Natural killer cell (primary cell): ENCODE results near the gene PIK3CB. TPM values are rescaled to one million over a fixed set of nuclear protein-coding genes. Genes with fewer than 3 reads are reported as not detected.
"Not testable (repeated sequence)": the region's sequence is repeated elsewhere in the genome, so short reads cannot be mapped to it uniquely, and the experiment has no call there.

Experiments used
- ATAC-seq, 3 donors: fragments of 150-1000 bp in 2 of 3; fragments of 200-7000 bp in 1 of 3; cut with Tn5 transposase; 1 replicate in 1 of 3; 2 replicates in 2 of 3; pipeline ENCODE4 v1.10.0; 2021; ENCODE audit warnings: mild to moderate bottlenecking in 2 of 3, moderate library complexity in 2 of 3
- DNase-seq, 2 donors: peaks; one replicate each; pipeline versions ENCODE4 v3.0.0 to v3.0.0-alpha.2; 2013 to 2021; ENCODE audit warnings: mixed read lengths in 1 of 2
- H3K27ac ChIP-seq: one replicate; pipeline ENCODE4 v1.5.1; 2013; ENCODE audit warnings: mild to moderate bottlenecking, low read length
- H3K27me3 ChIP-seq: one replicate; pipeline ENCODE4 v1.6.1; 2013; ENCODE audit warnings: low read length; ENCODE audit not compliant: control insufficient read depth, insufficient read depth
- H3K36me3 ChIP-seq: one replicate; pipeline ENCODE4 v1.6.1; 2013; ENCODE audit warnings: low read length; ENCODE audit not compliant: control insufficient read depth, insufficient read depth
- H3K4me1 ChIP-seq: one replicate; pipeline ENCODE4 v1.6.1; 2013; ENCODE audit warnings: low read length; ENCODE audit not compliant: control insufficient read depth, insufficient read depth
- H3K4me3 ChIP-seq: one replicate; pipeline ENCODE4 v1.5.1; 2013; ENCODE audit warnings: low read length
- H3K9me3 ChIP-seq: one replicate; pipeline ENCODE4 v1.6.1; 2013; ENCODE audit warnings: low read length; ENCODE audit not compliant: control insufficient read depth, insufficient read depth
- H3K27ac Mint-ChIP-seq, 2 donors: one replicate each; pipeline ENCODE4 v1.8.0; 2022; ENCODE audit warnings: mild to moderate bottlenecking in 2 of 2, mixed read lengths in 2 of 2, moderate library complexity in 1 of 2
- H3K27me3 Mint-ChIP-seq, 2 donors: one replicate each; pipeline ENCODE4 v1.8.0; 2022; ENCODE audit warnings: low read depth in 2 of 2, mixed read lengths in 2 of 2
- H3K36me3 Mint-ChIP-seq: one replicate; pipeline ENCODE4 v1.8.0; 2022; ENCODE audit warnings: mixed read lengths
- H3K4me1 Mint-ChIP-seq, 2 donors: one replicate each; pipeline ENCODE4 v1.8.0; 2022; ENCODE audit warnings: mixed read lengths in 2 of 2
- H3K4me3 Mint-ChIP-seq: one replicate; pipeline ENCODE4 v1.8.0; 2022; ENCODE audit warnings: mild to moderate bottlenecking, moderate library complexity, mixed read lengths
- H3K9me3 Mint-ChIP-seq, 2 donors: one replicate each; pipeline ENCODE4 v1.8.0; 2022; ENCODE audit warnings: mixed read lengths in 2 of 2
- WGBS: methylation state at CpG from one replicate; pipeline ENCODE4 v1.1.7; 2013; ENCODE audit warnings: missing lambda C conversion rate; ENCODE audit not compliant: insufficient coverage; 5-methylcytosine and 5-hydroxymethylcytosine counted together
- intact Hi-C: fragments of 100-400 bp; cut with micrococcal nuclease; formaldehyde crosslinking; loops from one replicate; pipeline ENCODE4 v1.14.2; 2022
- total RNA-seq, 4 donors: library from RNA; stranded (reverse); fragments of 120-200 nt in 1 of 4; gene quantifications; one replicate each; pipeline versions ENCODE4 v1.2.3 to v1.2.4, GENCODE V29; 2013 to 2022
- TF ChIP-seq, protein P1 (sequence below): fragments of 200-600 bp; IDR thresholded peaks from one replicate; pipeline ENCODE4 v1.8.0; 2022; ENCODE audit warnings: antibody characterized with exemption

Gene PIK3CB
- total RNA-seq, 3 donors from 2014 or later (not counting 1 experiment from before 2014, with no cell fraction given), result 13.2 to 20.2 (median 18.0) TPM

DNA sequence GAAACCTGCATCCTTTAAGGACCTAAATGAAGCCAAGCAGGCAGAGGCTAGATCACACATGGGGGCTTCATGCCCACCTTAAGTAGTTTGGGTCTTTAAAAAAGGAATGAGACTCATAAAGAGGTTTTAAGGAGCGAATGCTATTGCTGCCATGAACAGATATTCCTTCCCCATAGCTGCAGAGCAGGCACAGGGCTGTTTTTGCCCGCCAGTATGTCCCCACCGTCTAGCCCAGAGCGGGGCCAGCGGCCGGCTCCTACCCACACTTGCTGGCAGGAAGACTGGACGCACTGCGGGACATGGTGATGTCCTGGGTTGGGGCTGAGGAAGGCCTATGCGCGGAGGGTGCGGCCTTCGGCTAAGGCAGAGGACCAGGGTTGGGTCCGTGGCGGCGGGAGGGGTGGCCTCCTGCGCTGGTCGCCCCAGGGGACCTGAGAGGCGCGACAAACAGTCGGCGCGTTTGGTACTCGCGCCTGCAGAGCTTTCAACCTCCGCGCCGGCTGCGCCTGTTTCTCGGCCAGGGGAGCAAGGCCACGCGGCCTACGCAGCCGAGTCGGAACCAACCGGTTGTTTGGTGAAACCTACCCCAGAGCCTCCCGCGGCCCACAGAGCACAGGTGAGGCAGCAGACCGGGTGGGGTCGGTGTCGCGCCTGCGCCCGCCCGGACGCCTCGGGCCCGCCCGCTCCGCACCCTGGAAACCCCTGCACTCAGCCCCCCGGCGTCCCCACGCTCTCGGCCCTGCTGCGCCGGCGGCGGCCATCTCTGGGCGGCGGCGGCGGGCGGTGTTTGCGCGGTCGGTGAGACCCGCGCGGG lies 226.2 kb downstream of the PIK3CB start, which contains the start of gene FAIM:
FAIM (plus strand) TSS at position 450 of the 814 bp plus-strand sequence. CDS start 10,956 bp downstream, outside the sequence.
- Histone ChIP-seq H3K36me3 (no peaks in the 10 kb centered on the region), H3K4me1 (peaks cover 14% of the 10 kb centered on the region), H3K4me3 (peak within 1 kb of the TSS; percentile 69), H3K27ac (peak within 1 kb of the TSS; percentile 85), H3K9me3 (peaks cover 4% of the 10 kb centered on the region), H3K27me3 (no peaks in the 10 kb centered on the region)
- Mint-ChIP-seq H3K27ac (peak within 1 kb of the TSS; percentile 94 to 99), H3K4me3 (peak within 1 kb of the TSS; percentile 91), H3K36me3 (peaks cover 7% of the 10 kb centered on the region), H3K9me3 (peaks cover 2 to 4% of the 10 kb centered on the region in 2 donors), H3K27me3 (peaks cover 0 to 4% of the 10 kb centered on the region in 2 donors), H3K4me1 (peaks cover 17 to 22% of the 10 kb centered on the region in 2 donors)
- peak; percentile 71 to 77 for DNase-seq
- ATAC-seq, result peak; percentile 78 to 85 (median 82)
- 2% methylated on average over 68 of the region's 68 CpGs for WGBS
- TF ChIP-seq, protein P1, sequence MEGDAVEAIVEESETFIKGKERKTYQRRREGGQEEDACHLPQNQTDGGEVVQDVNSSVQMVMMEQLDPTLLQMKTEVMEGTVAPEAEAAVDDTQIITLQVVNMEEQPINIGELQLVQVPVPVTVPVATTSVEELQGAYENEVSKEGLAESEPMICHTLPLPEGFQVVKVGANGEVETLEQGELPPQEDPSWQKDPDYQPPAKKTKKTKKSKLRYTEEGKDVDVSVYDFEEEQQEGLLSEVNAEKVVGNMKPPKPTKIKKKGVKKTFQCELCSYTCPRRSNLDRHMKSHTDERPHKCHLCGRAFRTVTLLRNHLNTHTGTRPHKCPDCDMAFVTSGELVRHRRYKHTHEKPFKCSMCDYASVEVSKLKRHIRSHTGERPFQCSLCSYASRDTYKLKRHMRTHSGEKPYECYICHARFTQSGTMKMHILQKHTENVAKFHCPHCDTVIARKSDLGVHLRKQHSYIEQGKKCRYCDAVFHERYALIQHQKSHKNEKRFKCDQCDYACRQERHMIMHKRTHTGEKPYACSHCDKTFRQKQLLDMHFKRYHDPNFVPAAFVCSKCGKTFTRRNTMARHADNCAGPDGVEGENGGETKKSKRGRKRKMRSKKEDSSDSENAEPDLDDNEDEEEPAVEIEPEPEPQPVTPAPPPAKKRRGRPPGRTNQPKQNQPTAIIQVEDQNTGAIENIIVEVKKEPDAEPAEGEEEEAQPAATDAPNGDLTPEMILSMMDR, result no peak
- intact Hi-C loops, result loop anchor here (1.0 kb wide), 1 partner anchor 14 kb away; the partner anchor contains the start of gene CEP70

DNA sequence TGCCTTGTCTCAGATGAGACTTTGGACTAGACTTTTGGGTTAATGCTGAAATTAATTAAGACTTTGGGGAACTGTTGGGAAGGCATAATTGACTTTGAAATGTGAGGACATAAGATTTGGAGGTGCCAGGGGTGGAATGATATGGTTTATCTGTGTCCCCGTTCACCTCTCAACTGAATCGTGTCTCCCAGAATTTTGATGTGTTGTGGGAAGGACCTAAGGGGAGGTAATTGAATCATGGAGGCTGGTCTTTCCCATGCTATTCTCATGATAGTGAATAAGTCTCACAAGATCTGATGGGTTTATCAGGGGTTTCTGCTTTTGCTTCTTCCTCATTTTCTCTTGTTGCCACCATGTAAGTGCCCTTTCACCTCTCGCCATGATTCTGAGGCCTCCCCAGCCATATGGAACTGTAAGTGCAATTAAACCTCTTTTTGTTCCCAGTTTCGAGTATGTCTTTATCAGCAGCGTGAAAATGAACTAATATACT lies 230.6 kb downstream of the PIK3CB start:
- DNase-seq, H3K27me3 ChIP-seq, H3K9me3 Mint-ChIP-seq, H3K4me3 ChIP-seq, H3K4me3 Mint-ChIP-seq, intact Hi-C loops, H3K9me3 ChIP-seq, ATAC-seq, H3K27ac Mint-ChIP-seq, H3K27ac ChIP-seq, H3K4me1 ChIP-seq, H3K27me3 Mint-ChIP-seq, H3K36me3 Mint-ChIP-seq, H3K36me3 ChIP-seq: not testable (repeated sequence)
- peaks cover 7 to 12% of the 10 kb centered on the region in 2 donors for H3K4me1 Mint-ChIP-seq
- WGBS, result over 99% methylated on average over 5 of the region's 5 CpGs

Other genes starting within 250 kb of the PIK3CB start
- gene CEP70, start 240.7 kb downstream of the PIK3CB start, total RNA-seq, result 10 to 100 TPM; 17.0 to 23.9 (median 22.7) TPM
- 1 to 10 TPM; 4.6 to 7.6 (median 5.6) TPM for gene FAIM, start 226.2 kb downstream of the PIK3CB start, total RNA-seq
- not detected for gene FOXL2, start 112.2 kb upstream of the PIK3CB start, total RNA-seq
- not detected for gene FOXL2NB, start 112.3 kb upstream of the PIK3CB start, total RNA-seq
- gene PRR23A, start 171.3 kb upstream of the PIK3CB start, total RNA-seq, result not detected
- not detected for gene PRR23B, start 186.0 kb upstream of the PIK3CB start, total RNA-seq
- not detected for gene PRR23C, start 210.0 kb upstream of the PIK3CB start, total RNA-seq